HTR-8/SVneo (cell line): ENCODE results near the gene KLHL29.

ENCODE experiments used
- DNase-seq: peaks from one replicate; pipeline ENCODE4 v3.0.0; 2011; ENCODE audit warnings: low spot score, mixed read lengths; ENCODE audit not compliant: insufficient read length
- FAIRE-seq: peaks from 2 replicates; lab custom pipeline; 2011; peaks lifted over from hg19 to GRCh38; lab: Jason Lieb, UNC

The KLHL29 gene

DNA sequence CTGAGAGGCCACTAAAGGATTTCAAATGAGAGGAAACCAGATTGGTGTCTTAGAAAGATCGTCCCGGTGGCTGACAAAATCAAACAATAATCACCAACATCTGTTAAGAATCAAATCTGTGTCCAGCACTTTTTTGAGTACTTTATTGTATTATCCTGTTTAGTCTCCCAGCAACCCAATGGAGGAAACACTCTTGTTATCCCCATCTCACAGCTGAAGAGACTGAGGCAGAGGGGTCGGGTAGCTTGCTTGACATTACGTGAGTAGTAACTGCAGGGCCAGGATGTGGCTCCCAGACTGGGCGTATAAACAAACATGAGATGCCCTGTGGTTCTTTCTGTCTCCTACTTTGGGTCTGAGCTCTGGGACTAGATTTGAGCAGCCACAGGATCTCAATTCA is 76.0 kb downstream of the KLHL29 start:
- DNase-seq: no peak
- FAIRE-seq: no peak

DNA sequence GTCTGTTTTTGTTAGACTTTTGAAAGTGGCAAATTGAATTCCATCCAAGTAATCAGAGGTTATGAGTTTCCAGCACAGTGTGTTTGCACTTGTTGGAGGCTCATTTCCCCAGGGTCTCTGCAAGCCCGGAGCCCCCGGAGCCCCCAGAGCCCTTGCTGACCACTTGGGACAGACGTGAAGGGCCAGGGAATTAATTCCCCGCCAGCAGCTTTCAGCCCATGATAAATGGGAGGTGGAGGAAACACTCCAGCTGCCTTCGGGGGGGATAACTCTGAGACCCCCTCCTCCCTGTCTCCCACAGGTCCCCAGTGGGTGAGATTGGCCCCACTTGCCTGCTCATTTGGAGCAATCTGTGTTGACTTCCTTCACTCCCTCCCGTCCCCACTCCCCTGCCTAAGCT is 79.2 kb downstream of the KLHL29 start:
- FAIRE-seq: no peak
- DNase-seq: no peak

- DNase-seq (no peak), FAIRE-seq (no peak)
These were observed 80.0 kb downstream of the KLHL29 start for GRCh38 chr2:23464905-23465537.

DNA sequence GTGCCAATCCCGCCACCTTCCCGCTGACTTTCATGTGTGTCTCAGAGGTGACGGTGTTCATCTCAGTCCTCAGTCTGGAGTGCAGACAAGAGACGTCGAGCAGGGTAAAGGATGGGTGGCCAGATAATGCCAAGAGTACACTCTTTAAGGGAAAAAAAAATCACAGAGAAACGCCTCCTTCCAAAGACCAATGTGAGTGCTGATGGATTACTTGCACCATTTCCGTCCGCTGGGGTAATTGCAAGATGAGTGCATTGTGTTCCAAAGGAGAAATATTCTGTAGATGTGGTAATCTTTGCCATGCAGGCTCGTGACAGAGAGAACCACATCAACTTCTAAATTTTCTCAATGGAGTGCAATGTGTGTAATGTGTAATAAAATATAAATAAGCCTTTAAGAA is 81.0 kb downstream of the KLHL29 start:
- FAIRE-seq (no peak), DNase-seq (no peak)

DNA sequence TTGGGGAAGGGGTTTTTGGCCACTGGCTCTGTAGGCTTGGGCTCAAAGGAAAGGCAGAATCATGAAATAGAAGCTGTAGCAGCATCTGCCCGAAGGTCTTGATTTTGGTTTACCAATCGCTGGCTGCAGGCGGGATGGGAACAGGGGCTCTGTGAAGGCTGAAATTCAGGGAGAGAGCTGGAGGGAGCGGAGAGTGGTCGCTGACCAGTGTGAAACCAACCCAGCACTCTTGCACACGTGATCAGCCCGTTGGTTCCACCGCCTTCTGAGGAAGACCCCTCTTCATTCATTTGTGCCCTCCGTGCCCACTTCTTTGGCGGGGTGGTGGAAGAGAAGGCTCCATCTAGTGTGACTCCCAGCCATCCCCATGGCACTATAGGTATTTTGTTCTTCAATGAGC is 82.6 kb downstream of the KLHL29 start:
- DNase-seq: no peak

GRCh38 chr2:23468474-23469141 is 83.6 kb downstream of the KLHL29 start:
- DNase-seq: no peak
- no peak for FAIRE-seq

More for the DNA sequence above, 82.6 kb downstream of the KLHL29 start:
- FAIRE-seq: no peak

DNA sequence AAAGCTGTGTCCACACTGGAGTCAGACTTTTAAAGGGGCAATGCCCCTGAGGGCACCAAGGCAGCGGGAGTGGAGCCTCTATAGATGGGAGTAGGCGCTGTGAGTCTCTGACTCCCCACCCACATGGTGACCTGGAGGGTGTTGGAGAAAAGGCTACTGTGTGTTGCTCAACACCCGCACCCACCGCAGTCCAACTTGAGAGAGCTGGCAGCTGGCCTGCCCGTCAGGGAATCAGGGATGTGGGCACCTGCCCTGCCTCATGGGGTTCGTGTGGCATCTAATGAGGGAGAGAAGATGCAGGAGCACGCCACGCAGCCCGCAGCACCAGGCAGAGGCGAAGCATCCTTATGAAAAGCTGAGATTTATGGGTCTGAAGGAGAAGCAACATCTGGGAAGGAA is 84.2 kb downstream of the KLHL29 start:
- DNase-seq: no peak
- no peak for FAIRE-seq

- no peak for FAIRE-seq
- DNase-seq: no peak
These were observed 90.1 kb downstream of the KLHL29 start for GRCh38 chr2:23475036-23475435.

DNA sequence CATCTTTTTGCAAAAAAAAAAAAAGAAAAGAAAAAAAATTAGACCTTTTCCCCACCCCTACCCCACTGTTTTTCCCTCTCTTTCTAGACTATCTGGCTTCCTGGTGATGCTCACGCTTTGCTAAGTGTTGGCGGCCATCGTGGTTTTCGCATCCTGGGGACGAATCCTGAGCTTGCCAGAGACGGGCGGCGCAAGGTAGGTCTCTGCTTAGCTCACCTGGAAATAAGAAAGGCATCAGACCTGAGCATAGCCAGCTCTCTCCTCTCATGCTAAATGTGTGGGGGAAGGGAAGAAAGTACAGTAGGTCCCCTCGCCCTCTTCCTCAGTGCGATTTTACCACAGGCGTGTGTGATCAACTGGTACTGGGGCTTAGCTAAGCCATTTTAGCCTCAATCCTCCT is 90.5 kb downstream of the KLHL29 start:
- DNase-seq (no peak), FAIRE-seq (no peak)

DNA sequence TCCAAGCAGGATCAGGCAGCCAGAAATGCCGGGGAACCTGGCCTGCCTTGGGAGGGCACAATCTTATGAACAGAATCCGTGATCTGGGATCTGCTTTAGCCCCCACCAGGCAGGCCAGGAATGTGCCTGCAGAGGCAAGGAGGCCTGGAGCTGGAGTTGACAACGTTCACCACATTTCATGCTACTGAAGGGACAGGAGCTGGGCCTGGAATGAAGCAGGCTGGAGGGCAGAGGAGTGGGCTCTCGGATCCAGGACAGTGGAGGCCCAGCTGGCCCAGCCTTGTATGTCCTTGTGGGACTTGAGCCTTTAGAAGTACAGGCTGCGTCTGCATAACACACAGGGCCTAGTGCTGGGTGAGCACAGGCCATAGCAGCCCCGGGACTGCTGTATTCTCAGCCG is 91.8 kb downstream of the KLHL29 start:
- no peak for DNase-seq
- FAIRE-seq: no peak

GRCh38 chr2:23477392-23477791 is 92.4 kb downstream of the KLHL29 start:
- FAIRE-seq (no peak), DNase-seq (no peak)

- FAIRE-seq (no peak), DNase-seq (no peak)
These were observed 93.3 kb downstream of the KLHL29 start for GRCh38 chr2:23478087-23478932.

DNA sequence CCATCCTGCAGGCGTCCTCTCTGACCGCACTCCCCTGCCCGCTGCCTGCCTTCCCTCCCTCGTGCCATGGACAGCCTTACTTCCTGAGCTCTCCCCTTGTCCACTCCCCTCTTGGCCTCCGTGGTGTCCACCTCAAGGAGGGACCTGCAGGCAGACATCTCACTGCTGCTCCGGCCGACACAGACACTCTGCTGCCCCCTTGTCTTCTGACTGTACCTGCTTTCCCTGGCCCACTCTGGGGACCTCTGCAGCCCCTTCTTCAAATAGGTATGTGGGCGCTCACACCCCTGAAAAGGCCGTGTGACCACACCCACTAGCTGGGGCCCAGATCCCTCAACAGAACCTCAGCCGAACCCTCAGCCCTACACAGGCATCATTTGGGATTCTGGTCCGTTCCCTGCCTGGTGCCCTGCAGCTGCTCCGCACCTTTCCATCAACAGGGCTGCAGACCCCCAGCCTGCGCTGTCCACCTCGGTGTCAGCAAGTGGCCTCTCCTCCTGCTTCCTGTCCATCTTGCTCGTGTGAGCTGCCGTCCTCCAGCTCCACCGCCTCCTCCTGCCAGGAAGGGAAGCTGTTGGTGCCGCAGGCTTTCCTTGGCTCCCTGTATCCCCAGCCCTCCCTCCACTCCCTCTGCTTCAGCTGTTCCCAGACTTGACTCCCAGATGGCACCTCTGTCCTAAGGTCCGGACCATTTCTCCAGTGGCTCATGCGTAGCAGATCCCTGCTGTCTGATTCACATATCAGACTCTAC is 94.1 kb downstream of the KLHL29 start:
- no peak for DNase-seq
- FAIRE-seq: no peak

DNA sequence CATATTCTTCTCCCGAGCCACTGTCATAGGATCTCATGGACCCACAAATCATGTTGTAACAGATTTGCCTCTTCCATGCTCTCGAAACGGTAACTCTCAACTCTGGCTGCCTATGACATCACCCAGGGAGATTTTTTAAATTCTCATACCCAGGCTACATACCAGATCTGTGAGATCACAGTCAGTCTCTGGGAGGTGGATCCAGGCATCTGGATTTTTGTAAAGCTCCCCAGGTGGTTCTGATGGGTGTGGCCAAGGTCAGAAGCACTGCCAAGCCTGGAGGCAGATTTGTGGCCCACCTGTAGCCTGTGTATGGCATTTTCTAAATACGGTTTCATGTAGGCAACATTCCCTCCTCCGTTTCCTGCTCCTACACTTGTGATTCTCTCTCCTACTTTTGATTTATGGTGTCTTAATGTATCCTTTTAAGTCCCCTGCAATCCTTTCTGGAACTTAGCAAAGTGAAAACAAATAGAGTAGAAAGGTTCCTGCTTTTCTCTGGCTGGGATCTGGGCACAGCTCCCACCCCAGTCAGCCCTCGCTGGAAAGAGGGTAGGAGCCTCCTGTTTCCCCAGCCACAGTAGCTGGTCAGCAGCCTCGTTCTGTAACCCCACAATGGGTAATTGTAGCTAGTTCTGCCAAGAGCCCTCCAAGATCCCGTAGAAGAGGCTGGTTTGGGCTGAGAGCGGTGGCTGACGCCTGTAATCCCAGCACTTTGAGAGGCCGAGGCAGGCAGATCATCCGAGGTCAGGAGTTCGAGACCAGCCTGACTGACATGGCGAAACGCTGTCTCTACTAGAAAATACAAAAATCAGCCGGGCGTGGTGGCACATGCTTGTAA is 96.2 kb downstream of the KLHL29 start:
- DNase-seq: peak; percentile 88
- peak; percentile 95 for FAIRE-seq

DNA sequence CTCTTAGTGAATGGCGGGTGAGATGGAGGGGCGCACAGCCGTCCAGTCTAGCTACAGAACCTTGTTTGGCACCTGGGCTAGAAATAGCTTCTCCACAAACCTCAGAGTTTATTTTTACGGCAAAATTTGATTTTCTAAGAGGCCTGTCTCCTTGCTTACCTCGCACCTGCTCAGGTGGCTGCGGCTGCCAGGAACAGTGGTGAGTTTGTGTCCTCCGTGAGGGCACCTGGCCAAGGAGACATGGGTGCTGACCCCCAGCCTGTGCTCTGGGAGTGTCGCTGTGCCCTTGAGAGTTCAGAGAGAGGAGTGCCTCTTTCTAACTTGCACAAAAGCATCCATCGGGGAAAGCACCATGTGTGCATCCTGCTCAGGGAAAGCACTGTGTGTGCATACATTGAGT is 97.2 kb downstream of the KLHL29 start:
- DNase-seq (no peak), FAIRE-seq (no peak)

- DNase-seq (no peak), FAIRE-seq (no peak)
These were observed 97.6 kb downstream of the KLHL29 start for GRCh38 chr2:23482607-23483006.

GRCh38 chr2:23483791-23484190 is 98.8 kb downstream of the KLHL29 start:
- FAIRE-seq (no peak), DNase-seq (no peak)

- FAIRE-seq (no peak), DNase-seq (no peak)
These were observed 99.3 kb downstream of the KLHL29 start for GRCh38 chr2:23484275-23484674.

GRCh38 chr2:23484767-23485166 is 99.8 kb downstream of the KLHL29 start:
- no peak for DNase-seq
- FAIRE-seq: no peak

GRCh38 chr2:23485261-23485660 is 100.3 kb downstream of the KLHL29 start:
- DNase-seq (no peak), FAIRE-seq (no peak)
